ENCODE measurements around the gene ACE. TPM values are rescaled to one million over a fixed set of nuclear protein-coding genes. Genes with fewer than 3 reads are reported as not detected.

ACE gene
- total and polyA plus RNA-seq, 2 experiments from 2014 or later, result 0.82 to 9.1 TPM

DNA sequence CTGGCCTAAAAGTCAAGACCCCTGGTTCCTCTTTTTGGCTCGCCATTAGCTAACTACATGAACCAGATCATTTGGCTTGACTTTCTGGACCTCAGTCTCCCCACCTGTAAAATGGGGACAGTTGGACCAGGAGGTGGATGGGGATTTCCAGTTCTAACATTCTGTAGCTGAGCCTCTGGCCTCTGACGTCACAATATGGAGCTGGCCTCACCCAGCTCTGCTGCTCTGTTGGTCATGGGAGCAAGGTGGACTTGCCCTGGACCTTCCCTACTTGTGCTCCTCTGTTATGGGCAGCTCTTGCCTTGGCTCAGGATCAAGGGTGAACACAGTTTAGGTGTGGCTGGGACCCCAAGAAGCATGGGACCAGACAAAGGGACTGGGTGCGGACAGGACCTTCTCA is 29.8 kb downstream of the ACE start:
- no peaks in the 10 kb centered on the region for H3K4me1 ChIP-seq (ENCODE audit: insufficient read depth)

More for the DNA sequence above, 29.8 kb downstream of the ACE start:
- Mint-ChIP-seq H3K27me3 (ENCODE audit: insufficient read depth, low read depth, poor library complexity) (peaks cover 11% of the 10 kb centered on the region), H3K9me3 (peaks cover 11% of the 10 kb centered on the region), H3K27ac (no peak overlapping the region), H3K36me3 (ENCODE audit: low read depth) (no peaks in the 10 kb centered on the region), H3K4me3 (no peak overlapping the region), H3K4me1 (no peaks in the 10 kb centered on the region; the same call in 2 of the 3 replicates)
- ATAC-seq (no peak), DNase-seq (ENCODE audit: low spot score) (no peak)
- no peak overlapping the region for H3K4me2 ChIP-seq
- H2AFZ ChIP-seq, result no peak overlapping the region
- no peaks in the 10 kb centered on the region for H3K27me3 ChIP-seq (ENCODE audit: insufficient read depth)
- no peak overlapping the region for H3K27ac ChIP-seq (ENCODE audit: low read depth)
- no peak overlapping the region for H3K4me3 ChIP-seq
- TF ChIP-seq, protein P1, sequence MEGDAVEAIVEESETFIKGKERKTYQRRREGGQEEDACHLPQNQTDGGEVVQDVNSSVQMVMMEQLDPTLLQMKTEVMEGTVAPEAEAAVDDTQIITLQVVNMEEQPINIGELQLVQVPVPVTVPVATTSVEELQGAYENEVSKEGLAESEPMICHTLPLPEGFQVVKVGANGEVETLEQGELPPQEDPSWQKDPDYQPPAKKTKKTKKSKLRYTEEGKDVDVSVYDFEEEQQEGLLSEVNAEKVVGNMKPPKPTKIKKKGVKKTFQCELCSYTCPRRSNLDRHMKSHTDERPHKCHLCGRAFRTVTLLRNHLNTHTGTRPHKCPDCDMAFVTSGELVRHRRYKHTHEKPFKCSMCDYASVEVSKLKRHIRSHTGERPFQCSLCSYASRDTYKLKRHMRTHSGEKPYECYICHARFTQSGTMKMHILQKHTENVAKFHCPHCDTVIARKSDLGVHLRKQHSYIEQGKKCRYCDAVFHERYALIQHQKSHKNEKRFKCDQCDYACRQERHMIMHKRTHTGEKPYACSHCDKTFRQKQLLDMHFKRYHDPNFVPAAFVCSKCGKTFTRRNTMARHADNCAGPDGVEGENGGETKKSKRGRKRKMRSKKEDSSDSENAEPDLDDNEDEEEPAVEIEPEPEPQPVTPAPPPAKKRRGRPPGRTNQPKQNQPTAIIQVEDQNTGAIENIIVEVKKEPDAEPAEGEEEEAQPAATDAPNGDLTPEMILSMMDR (conservative IDR thresholded peaks at IDR 0.05; ENCODE audit: low read depth in 2 of 2), result no peak
- no peak for TF ChIP-seq JUNB (IDR thresholded peaks at IDR 0.05; ENCODE audit: unreplicated experiment)
- no peak for TF ChIP-seq REST (IDR thresholded peaks at IDR 0.05; ENCODE audit: unreplicated experiment)
- no peak for TF ChIP-seq CREB1 (CRISPR knock-in tag; IDR thresholded peaks at IDR 0.05; ENCODE audit: low read depth)
- TF ChIP-seq ZNF462 (CRISPR knock-in tag; IDR thresholded peaks at IDR 0.05), result no peak
- TF ChIP-seq NANOG (IDR thresholded peaks at IDR 0.05; ENCODE audit: borderline replicate concordance), result no peak
- TF ChIP-seq ZNF331 (CRISPR knock-in tag; IDR thresholded peaks at IDR 0.05; ENCODE audit: low read depth), result no peak
- TF ChIP-seq ZNF114 (CRISPR knock-in tag; IDR thresholded peaks at IDR 0.05), result no peak
- H3K79me2 ChIP-seq (replicated peaks; ENCODE audit: insufficient read depth), result no peaks in the 10 kb centered on the region
- H3K36me3 ChIP-seq (ENCODE audit: insufficient read depth), result no peaks in the 10 kb centered on the region
- 0 out of 2 replicates have a peak, but pooled peaks cover 4% of the 10 kb centered on the region for H3K9me2 ChIP-seq (ENCODE audit: insufficient read depth)
- H3F3A ChIP-seq (replicated peaks; ENCODE audit: low read depth), result no peaks in the 10 kb centered on the region
- H4K20me1 ChIP-seq (replicated peaks; ENCODE audit: insufficient read depth), result no peaks in the 10 kb centered on the region
